Measurements from ENCODE around the gene STAT1. TPM values are rescaled to one million over a fixed set of nuclear protein-coding genes. Genes with fewer than 3 reads are reported as not detected.

STAT1 gene
- total RNA-seq, 1 experiment from 2014 or later = 76.5 TPM

- H3K4me1 ChIP-seq (ENCODE audit: insufficient read depth, low read length, poor library complexity, severe bottlenecking) = no peaks in the 10 kb centered on the region
- H3K27ac ChIP-seq (ENCODE audit: low read depth, low read length, poor library complexity, severe bottlenecking) = no peak overlapping the region
- intact Hi-C loops (cut with micrococcal nuclease; ENCODE audit: unreplicated experiment) = no loop called here
- no peaks in the 10 kb centered on the region for H3K36me3 ChIP-seq (ENCODE audit: insufficient read depth, low read length, poor library complexity, severe bottlenecking)
- H3K4me3 ChIP-seq (ENCODE audit: low read depth, low read length, poor library complexity, severe bottlenecking) = no peak overlapping the region
- ChIA-PET POLR2A (ENCODE audit: low non-redundant PET) (no interaction called here), CTCF (no interaction called here)
- no peaks in the 10 kb centered on the region for H3K27me3 ChIP-seq (replicated peaks; ENCODE audit: insufficient read depth, low read depth, low read length, poor library complexity)
- no TSS peak for BruUV-seq (replicated peaks)
- TF ChIP-seq, protein P1, sequence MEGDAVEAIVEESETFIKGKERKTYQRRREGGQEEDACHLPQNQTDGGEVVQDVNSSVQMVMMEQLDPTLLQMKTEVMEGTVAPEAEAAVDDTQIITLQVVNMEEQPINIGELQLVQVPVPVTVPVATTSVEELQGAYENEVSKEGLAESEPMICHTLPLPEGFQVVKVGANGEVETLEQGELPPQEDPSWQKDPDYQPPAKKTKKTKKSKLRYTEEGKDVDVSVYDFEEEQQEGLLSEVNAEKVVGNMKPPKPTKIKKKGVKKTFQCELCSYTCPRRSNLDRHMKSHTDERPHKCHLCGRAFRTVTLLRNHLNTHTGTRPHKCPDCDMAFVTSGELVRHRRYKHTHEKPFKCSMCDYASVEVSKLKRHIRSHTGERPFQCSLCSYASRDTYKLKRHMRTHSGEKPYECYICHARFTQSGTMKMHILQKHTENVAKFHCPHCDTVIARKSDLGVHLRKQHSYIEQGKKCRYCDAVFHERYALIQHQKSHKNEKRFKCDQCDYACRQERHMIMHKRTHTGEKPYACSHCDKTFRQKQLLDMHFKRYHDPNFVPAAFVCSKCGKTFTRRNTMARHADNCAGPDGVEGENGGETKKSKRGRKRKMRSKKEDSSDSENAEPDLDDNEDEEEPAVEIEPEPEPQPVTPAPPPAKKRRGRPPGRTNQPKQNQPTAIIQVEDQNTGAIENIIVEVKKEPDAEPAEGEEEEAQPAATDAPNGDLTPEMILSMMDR (conservative IDR thresholded peaks at IDR 0.05; ENCODE audit: low read depth, low read length) = no peak
- no peak for TF ChIP-seq EZH2 (IDR thresholded peaks at IDR 0.05; ENCODE audit: borderline replicate concordance, low read depth, low read length, poor library complexity, severe bottlenecking)
- no peaks in the 10 kb centered on the region for H3K9me3 ChIP-seq (ENCODE audit: low read depth, low read length, poor library complexity, severe bottlenecking)
- no peak for DNase-seq (ENCODE audit: low spot score)
Observed at GRCh38 chr2:191025135-191025534, 11.2 kb upstream of the STAT1 start.

DNA sequence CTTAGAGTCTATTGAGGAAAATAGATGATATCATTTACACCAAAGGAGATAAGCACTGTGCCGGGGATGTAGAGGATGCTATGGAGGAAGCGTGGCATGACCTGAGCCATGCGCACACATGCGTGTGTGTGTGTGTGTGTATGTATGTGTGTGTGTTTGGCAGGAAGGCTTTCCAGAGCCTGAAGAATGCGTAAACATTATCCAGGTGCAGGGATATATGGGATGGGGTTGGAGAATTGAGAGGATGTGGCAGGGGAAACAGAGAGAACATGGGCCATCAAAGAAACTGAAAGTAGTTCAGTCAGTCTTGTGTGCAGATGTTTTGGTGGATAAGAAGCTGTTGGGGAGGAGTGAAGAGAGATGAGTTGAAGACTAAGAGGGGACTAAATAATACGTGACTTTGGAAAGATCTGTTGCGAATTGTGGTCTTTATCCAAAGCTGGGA is 9.3 kb upstream of the STAT1 start:
- Histone ChIP-seq H3K4me1 (ENCODE audit: insufficient read depth, low read length, poor library complexity, severe bottlenecking) (no peaks in the 10 kb centered on the region), H3K9me3 (ENCODE audit: low read depth, low read length, poor library complexity, severe bottlenecking) (no peaks in the 10 kb centered on the region), H3K36me3 (ENCODE audit: insufficient read depth, low read length, poor library complexity, severe bottlenecking) (no peaks in the 10 kb centered on the region), H3K27me3 (replicated peaks; ENCODE audit: insufficient read depth, low read depth, low read length, poor library complexity) (no peaks in the 10 kb centered on the region), H3K4me3 (ENCODE audit: low read depth, low read length, poor library complexity, severe bottlenecking) (no peak overlapping the region), H3K27ac (ENCODE audit: low read depth, low read length, poor library complexity, severe bottlenecking) (no peak overlapping the region)
- BruUV-seq (replicated peaks) = no TSS peak
- intact Hi-C loops (cut with micrococcal nuclease; ENCODE audit: unreplicated experiment) = no loop called here
- CTCF ChIA-PET = no interaction called here
- POLR2A ChIA-PET (ENCODE audit: low non-redundant PET) = no interaction called here
- no peak for DNase-seq (ENCODE audit: low spot score)
- TF ChIP-seq, protein P1 (conservative IDR thresholded peaks at IDR 0.05; ENCODE audit: low read depth, low read length) = no peak
- TF ChIP-seq EZH2 (IDR thresholded peaks at IDR 0.05; ENCODE audit: borderline replicate concordance, low read depth, low read length, poor library complexity, severe bottlenecking) = no peak

DNA sequence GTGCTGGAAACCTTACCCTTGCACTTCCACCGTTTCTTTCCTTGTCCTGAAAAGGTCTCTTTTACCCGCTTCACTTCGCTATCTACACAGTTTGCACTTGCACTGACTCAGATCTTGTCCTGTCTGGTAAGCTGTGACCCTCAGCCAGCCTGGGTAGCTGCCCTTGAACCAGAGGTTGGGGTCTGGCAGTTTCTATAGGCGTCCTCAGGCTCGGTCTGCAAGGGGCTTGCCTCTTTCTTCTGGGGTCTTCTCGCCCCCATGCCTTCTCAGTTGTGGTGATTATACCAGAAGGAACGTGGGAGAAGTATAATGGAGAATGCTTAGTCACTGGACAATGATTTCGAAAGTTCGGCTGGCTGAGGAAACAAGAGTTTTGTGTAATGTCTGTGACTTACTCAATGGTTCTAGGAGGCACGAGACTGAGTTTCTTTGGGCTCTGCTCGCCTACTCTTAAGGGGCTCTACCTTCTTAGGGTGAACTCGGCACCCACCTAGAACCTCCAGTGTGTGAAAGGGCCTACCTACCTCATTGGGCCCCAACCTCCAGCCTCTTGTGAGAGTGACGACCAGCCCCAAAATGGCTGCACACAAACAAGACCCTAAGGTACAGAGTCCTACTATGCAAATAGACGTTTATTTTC is 6.9 kb upstream of the STAT1 start:
- intact Hi-C loops (cut with micrococcal nuclease; ENCODE audit: unreplicated experiment) = no loop called here
- Histone ChIP-seq H3K27me3 (replicated peaks; ENCODE audit: insufficient read depth, low read depth, low read length, poor library complexity) (no peaks in the 10 kb centered on the region), H3K4me3 (ENCODE audit: low read depth, low read length, poor library complexity, severe bottlenecking) (peak overlapping the region; percentile 70), H3K27ac (ENCODE audit: low read depth, low read length, poor library complexity, severe bottlenecking) (peak overlapping the region; percentile 89), H3K4me1 (ENCODE audit: insufficient read depth, low read length, poor library complexity, severe bottlenecking) (no peaks in the 10 kb centered on the region), H3K9me3 (ENCODE audit: low read depth, low read length, poor library complexity, severe bottlenecking) (no peaks in the 10 kb centered on the region), H3K36me3 (ENCODE audit: insufficient read depth, low read length, poor library complexity, severe bottlenecking) (no peaks in the 10 kb centered on the region)
- TF ChIP-seq, protein P1 (conservative IDR thresholded peaks at IDR 0.05; ENCODE audit: low read depth, low read length) = no peak
- TF ChIP-seq EZH2 (IDR thresholded peaks at IDR 0.05; ENCODE audit: borderline replicate concordance, low read depth, low read length, poor library complexity, severe bottlenecking) = no peak
- peak; percentile 32 for DNase-seq (ENCODE audit: low spot score)
- ChIA-PET POLR2A (ENCODE audit: low non-redundant PET) (interaction anchor here (0.6 kb wide), 1 partner anchor 64 kb away, joined by 3 read pairs; no protein-coding TSS in a partner anchor), CTCF (no interaction called here)
- TSS peak; percentile 84 for BruUV-seq (replicated peaks)
